ENCODE results near the gene SLC8A3. TPM values are rescaled to one million over a fixed set of nuclear protein-coding genes. Genes with fewer than 3 reads are reported as not detected.
"Not testable (repeated sequence)": the region's sequence is repeated elsewhere in the genome, so short reads cannot be mapped to it uniquely, and the experiment has no call there.

The SLC8A3 gene
- polyA plus RNA-seq (ENCODE audit: insufficient read length in 4 of 4): under 1 TPM; 0.30 to 0.55 (median 0.45) TPM

GRCh38 chr14:70188659-70189455 lies at the start of gene SLC8A3:
Gene SLC8A3 (minus strand): TSS chr14:70188951. CDS start chr14:70168422, 20,529 bp downstream.
- no peak for DNase-seq (ENCODE audit: low read depth in 4 of 4, low spot score in 3 of 4)

- DNase-seq (ENCODE audit: low read depth in 4 of 4, low spot score in 3 of 4): no peak
Measured at GRCh38 chr14:70237710-70238109, 49.0 kb upstream of the SLC8A3 start.

GRCh38 chr14:70234066-70234950 lies 45.6 kb upstream of the SLC8A3 start:
- DNase-seq (ENCODE audit: low read depth in 4 of 4, low spot score in 3 of 4): no peak

GRCh38 chr14:70231756-70232544 lies 43.2 kb upstream of the SLC8A3 start:
- DNase-seq (ENCODE audit: low read depth in 4 of 4, low spot score in 3 of 4): not testable (repeated sequence)

- DNase-seq (ENCODE audit: low read depth in 4 of 4, low spot score in 3 of 4): not testable (repeated sequence)
Measured at GRCh38 chr14:70229877-70230640, 41.3 kb upstream of the SLC8A3 start.

- no peak for DNase-seq (ENCODE audit: low read depth in 4 of 4, low spot score in 3 of 4)
Measured at GRCh38 chr14:70213721-70214282, 25.1 kb upstream of the SLC8A3 start.

GRCh38 chr14:70212752-70213151 lies 24.0 kb upstream of the SLC8A3 start:
- no peak for DNase-seq (ENCODE audit: low read depth in 4 of 4, low spot score in 3 of 4)

- no peak for DNase-seq (ENCODE audit: low read depth in 4 of 4, low spot score in 3 of 4)
Measured at GRCh38 chr14:70208380-70208779, 19.6 kb upstream of the SLC8A3 start.

- DNase-seq (ENCODE audit: low read depth in 4 of 4, low spot score in 3 of 4): no peak
Measured at GRCh38 chr14:70203686-70204085, 14.9 kb upstream of the SLC8A3 start.

- no peak for DNase-seq (ENCODE audit: low read depth in 4 of 4, low spot score in 3 of 4)
Measured at GRCh38 chr14:70201994-70202393, 13.2 kb upstream of the SLC8A3 start.

GRCh38 chr14:70193396-70193795 lies 4.6 kb upstream of the SLC8A3 start:
- DNase-seq (ENCODE audit: low read depth in 4 of 4, low spot score in 3 of 4): no peak

- DNase-seq (ENCODE audit: low read depth in 4 of 4, low spot score in 3 of 4): no peak
Measured at GRCh38 chr14:70192915-70193314, 4.2 kb upstream of the SLC8A3 start.

- no peak for DNase-seq (ENCODE audit: low read depth in 4 of 4, low spot score in 3 of 4)
Measured at GRCh38 chr14:70190156-70190555, 1.4 kb upstream of the SLC8A3 start.

- DNase-seq (ENCODE audit: low read depth in 4 of 4, low spot score in 3 of 4): no peak
Measured at GRCh38 chr14:70189456-70190077, 816 bp upstream of the SLC8A3 start.

- no peak for DNase-seq (ENCODE audit: low read depth in 4 of 4, low spot score in 3 of 4)
Measured at GRCh38 chr14:70188322-70188658, 461 bp downstream of the SLC8A3 start.

- DNase-seq (ENCODE audit: low read depth in 4 of 4, low spot score in 3 of 4): no peak
Measured at GRCh38 chr14:70186900-70187451, 1.8 kb downstream of the SLC8A3 start.

GRCh38 chr14:70183991-70184390 lies 4.8 kb downstream of the SLC8A3 start:
- no peak for DNase-seq (ENCODE audit: low read depth in 4 of 4, low spot score in 3 of 4)

GRCh38 chr14:70181276-70181675 lies 7.5 kb downstream of the SLC8A3 start:
- no peak for DNase-seq (ENCODE audit: low read depth in 4 of 4, low spot score in 3 of 4)

GRCh38 chr14:70180718-70181117 lies 8.0 kb downstream of the SLC8A3 start:
- no peak for DNase-seq (ENCODE audit: low read depth in 4 of 4, low spot score in 3 of 4)
